D721Med (cell line): ENCODE measurements around the gene BABAM1.

Experiments used
- DNase-seq: peaks from one replicate; pipeline ENCODE4 v3.0.0; 2011; ENCODE audit warnings: low spot score; ENCODE audit not compliant: insufficient read length
- FAIRE-seq: peaks from 2 replicates; lab custom pipeline; 2011; peaks lifted over from hg19 to GRCh38; lab: Jason Lieb, UNC
- TF ChIP-seq, protein P1 (sequence below): IDR thresholded peaks from 2 replicates; pipeline ENCODE4 v1.5.1; 2012; ENCODE audit warnings: mild to moderate bottlenecking, control low read depth; ENCODE audit not compliant: insufficient read depth; ENCODE audit errors: missing control alignments

Gene BABAM1

GRCh38 chr19:17281391-17282304 is 14.4 kb downstream of the BABAM1 start, which contains the start of gene ANKLE1:
ANKLE1 (plus strand) TSS chr19:17281901; CDS start chr19:17281921, 20 bp downstream.
- TF ChIP-seq, protein P1, sequence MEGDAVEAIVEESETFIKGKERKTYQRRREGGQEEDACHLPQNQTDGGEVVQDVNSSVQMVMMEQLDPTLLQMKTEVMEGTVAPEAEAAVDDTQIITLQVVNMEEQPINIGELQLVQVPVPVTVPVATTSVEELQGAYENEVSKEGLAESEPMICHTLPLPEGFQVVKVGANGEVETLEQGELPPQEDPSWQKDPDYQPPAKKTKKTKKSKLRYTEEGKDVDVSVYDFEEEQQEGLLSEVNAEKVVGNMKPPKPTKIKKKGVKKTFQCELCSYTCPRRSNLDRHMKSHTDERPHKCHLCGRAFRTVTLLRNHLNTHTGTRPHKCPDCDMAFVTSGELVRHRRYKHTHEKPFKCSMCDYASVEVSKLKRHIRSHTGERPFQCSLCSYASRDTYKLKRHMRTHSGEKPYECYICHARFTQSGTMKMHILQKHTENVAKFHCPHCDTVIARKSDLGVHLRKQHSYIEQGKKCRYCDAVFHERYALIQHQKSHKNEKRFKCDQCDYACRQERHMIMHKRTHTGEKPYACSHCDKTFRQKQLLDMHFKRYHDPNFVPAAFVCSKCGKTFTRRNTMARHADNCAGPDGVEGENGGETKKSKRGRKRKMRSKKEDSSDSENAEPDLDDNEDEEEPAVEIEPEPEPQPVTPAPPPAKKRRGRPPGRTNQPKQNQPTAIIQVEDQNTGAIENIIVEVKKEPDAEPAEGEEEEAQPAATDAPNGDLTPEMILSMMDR: no peak
- DNase-seq: peak; percentile 87
- no peak for FAIRE-seq

DNA sequence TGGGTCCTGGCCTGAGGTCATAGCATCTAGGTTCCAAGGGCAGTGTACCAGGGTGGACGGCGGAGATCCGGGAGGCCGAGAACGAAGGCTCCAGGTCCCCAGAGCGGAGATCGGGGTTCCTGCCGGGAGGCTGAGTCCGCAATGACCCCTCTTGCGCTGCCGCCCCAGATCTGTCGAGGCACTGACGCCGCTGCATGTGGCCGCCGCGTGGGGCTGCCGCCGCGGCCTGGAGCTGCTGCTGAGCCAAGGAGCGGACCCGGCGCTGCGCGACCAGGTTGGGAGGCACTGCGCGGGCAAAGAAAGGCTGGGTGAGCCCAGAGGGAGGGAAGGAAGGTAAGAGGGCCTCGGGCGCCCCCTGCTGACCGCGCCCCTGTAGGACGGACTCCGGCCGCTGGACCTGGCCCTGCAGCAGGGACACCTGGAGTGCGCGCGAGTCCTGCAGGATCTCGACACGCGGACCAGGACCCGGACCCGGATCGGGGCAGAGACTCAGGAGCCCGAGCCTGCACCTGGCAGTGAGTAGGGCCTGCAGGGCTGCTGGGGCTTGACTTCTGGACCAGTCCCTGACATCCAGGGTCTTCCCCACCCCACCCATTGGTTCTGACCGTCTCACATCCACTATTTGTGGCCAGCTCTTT is 15.4 kb downstream of the BABAM1 start:
- TF ChIP-seq, protein P1: peak; percentile 83
- DNase-seq: peak; percentile 84
- no peak for FAIRE-seq

- DNase-seq (no peak), FAIRE-seq (no peak)
- TF ChIP-seq, protein P1: no peak
These were observed 16.3 kb downstream of the BABAM1 start for GRCh38 chr19:17283504-17283996.

- FAIRE-seq: no peak
- TF ChIP-seq, protein P1: no peak
- no peak for DNase-seq
These were observed 18.3 kb downstream of the BABAM1 start for GRCh38 chr19:17285415-17286135.

GRCh38 chr19:17286263-17286662 is 19.0 kb downstream of the BABAM1 start:
- FAIRE-seq (no peak), DNase-seq (no peak)
- TF ChIP-seq, protein P1: no peak

GRCh38 chr19:17286752-17287151 is 19.5 kb downstream of the BABAM1 start:
- DNase-seq: no peak
- TF ChIP-seq, protein P1: no peak
- FAIRE-seq: no peak
